Glutamatergic neuron (in vitro differentiated cells): Measurements from ENCODE around the gene HERPUD1. TPM values are rescaled to one million over a fixed set of nuclear protein-coding genes. Genes with fewer than 3 reads are reported as not detected.

Experiments
- DNase-seq: peaks from one replicate; pipeline ENCODE4 v3.0.0; 2022
- H3K27ac Mint-ChIP-seq: one replicate; pipeline ENCODE4 v1.8.0; 2020; ENCODE audit warnings: mild to moderate bottlenecking, mixed read lengths, inconsistent platforms; ENCODE audit not compliant: unreplicated experiment
- H3K27me3 Mint-ChIP-seq: one replicate; pipeline ENCODE4 v1.8.0; 2020; ENCODE audit warnings: mild to moderate bottlenecking, moderate library complexity, mixed read lengths, inconsistent platforms; ENCODE audit not compliant: unreplicated experiment
- H3K36me3 Mint-ChIP-seq: one replicate; pipeline ENCODE4 v1.8.0; 2020; ENCODE audit warnings: mild to moderate bottlenecking, mixed read lengths, inconsistent platforms; ENCODE audit not compliant: unreplicated experiment
- H3K4me1 Mint-ChIP-seq: one replicate; pipeline ENCODE4 v1.8.0; 2020; ENCODE audit warnings: mild to moderate bottlenecking, low read depth, mixed read lengths, inconsistent platforms; ENCODE audit not compliant: unreplicated experiment
- H3K4me3 Mint-ChIP-seq: one replicate; pipeline ENCODE4 v1.8.0; 2020; ENCODE audit warnings: mild to moderate bottlenecking, mixed read lengths, inconsistent platforms; ENCODE audit not compliant: unreplicated experiment
- H3K9me3 Mint-ChIP-seq: one replicate; pipeline ENCODE4 v1.8.0; 2020; ENCODE audit warnings: mild to moderate bottlenecking, moderate library complexity, mixed read lengths, inconsistent platforms; ENCODE audit not compliant: unreplicated experiment
- total RNA-seq: library from RNA; stranded (reverse); fragmentation: NEBNext Ultra II Directional; extraction: Animal tissue kit (Norgen Biotek cat#: 25700); gene quantifications from one replicate; pipeline ENCODE4 v1.2.1, GENCODE V29; 2021; ENCODE audit not compliant: unreplicated experiment
- TF ChIP-seq, protein P1 (sequence below): fragments of 200-600 bp; sonication (generic); IDR thresholded peaks from one replicate; pipeline ENCODE4 v1.5.0; 2021; ENCODE audit not compliant: partially characterized antibody, unreplicated experiment

HERPUD1 gene
- total RNA-seq, 1 donor from 2014 or later = 160 TPM

DNA sequence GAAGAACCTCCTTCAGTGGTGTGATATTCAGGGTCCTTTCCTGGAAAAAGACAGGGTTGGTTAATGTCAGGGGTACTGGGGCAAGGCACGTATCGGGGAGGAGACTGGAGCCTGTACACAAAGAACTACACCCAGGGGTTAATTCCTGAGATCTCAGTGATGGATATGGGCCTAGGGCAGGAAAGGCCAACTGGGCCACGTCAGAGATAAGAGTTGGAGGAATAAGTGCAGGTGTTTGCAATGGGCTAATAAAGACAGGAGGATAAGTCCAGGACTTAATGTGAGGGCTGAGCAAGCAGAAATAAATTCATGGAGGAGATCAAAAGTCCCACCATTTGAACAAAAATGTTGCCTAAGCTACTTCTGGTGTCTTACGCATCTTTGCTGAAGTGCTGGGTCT is 10.4 kb upstream of the HERPUD1 start:
- no peak overlapping the region for H3K4me3 Mint-ChIP-seq
- H3K27ac Mint-ChIP-seq = no peak overlapping the region
- no peaks in the 10 kb centered on the region for H3K9me3 Mint-ChIP-seq
- DNase-seq = no peak
- no peaks in the 10 kb centered on the region for H3K4me1 Mint-ChIP-seq
- TF ChIP-seq, protein P1, sequence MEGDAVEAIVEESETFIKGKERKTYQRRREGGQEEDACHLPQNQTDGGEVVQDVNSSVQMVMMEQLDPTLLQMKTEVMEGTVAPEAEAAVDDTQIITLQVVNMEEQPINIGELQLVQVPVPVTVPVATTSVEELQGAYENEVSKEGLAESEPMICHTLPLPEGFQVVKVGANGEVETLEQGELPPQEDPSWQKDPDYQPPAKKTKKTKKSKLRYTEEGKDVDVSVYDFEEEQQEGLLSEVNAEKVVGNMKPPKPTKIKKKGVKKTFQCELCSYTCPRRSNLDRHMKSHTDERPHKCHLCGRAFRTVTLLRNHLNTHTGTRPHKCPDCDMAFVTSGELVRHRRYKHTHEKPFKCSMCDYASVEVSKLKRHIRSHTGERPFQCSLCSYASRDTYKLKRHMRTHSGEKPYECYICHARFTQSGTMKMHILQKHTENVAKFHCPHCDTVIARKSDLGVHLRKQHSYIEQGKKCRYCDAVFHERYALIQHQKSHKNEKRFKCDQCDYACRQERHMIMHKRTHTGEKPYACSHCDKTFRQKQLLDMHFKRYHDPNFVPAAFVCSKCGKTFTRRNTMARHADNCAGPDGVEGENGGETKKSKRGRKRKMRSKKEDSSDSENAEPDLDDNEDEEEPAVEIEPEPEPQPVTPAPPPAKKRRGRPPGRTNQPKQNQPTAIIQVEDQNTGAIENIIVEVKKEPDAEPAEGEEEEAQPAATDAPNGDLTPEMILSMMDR = no peak
- H3K36me3 Mint-ChIP-seq = no peaks in the 10 kb centered on the region
- peaks cover 2% of the 10 kb centered on the region for H3K27me3 Mint-ChIP-seq

DNA sequence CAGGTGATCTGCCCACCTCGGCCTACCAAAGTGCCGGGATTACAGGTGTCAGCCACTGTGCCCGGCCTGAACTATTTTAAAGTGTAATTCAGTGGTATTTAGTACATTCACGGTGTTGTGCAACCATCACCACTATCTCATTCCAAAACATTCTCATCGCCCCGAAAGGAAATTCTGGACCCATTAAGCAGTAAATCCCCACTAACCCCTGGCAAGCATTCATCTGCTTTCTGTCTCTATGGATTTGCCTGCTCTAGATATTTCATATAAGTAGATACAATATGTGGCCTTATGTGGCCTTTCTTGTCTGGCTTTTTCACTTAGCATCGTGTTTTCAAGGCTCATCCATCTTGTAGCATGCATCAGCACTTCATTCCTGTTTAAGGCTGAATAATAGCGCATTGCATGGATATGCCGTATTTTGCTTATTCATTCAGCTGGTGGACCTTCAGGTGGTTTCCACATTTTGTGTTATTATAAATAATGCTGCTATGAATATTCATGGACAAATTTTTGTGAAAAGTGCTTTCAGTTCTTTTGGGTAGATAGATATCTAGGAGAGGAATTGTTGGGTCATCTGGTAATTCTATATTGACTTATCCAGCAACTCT is 8.4 kb upstream of the HERPUD1 start:
- TF ChIP-seq, protein P1 = no peak
- Mint-ChIP-seq H3K27ac (no peak overlapping the region), H3K27me3 (peaks cover 2% of the 10 kb centered on the region), H3K9me3 (no peaks in the 10 kb centered on the region), H3K4me1 (no peaks in the 10 kb centered on the region), H3K36me3 (peaks cover 5% of the 10 kb centered on the region), H3K4me3 (no peak overlapping the region)
- no peak for DNase-seq

DNA sequence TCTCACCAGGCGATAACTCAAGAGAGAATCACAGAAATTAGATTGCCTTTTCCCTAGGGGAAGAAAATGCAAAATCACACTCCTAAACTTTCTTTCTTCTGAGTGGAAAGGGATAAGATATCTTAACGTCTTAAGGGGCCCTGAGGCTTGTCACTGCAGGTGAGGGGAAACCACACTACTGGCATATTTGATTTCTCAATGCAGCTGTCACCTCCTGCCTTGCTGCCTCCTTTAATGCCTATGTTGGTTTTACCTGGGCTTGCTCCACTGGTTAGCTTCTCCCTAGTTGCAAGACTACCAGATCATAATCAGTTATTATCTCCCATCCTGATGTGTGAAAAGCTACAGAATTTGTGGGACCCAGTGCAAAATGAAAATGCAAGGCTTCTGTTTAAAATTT is 4.5 kb upstream of the HERPUD1 start:
- TF ChIP-seq, protein P1 = no peak
- DNase-seq = no peak
- Mint-ChIP-seq H3K9me3 (peaks cover 5% of the 10 kb centered on the region), H3K27ac (no peak overlapping the region), H3K4me3 (no peak overlapping the region), H3K27me3 (peaks cover 6% of the 10 kb centered on the region), H3K4me1 (peaks cover 7% of the 10 kb centered on the region), H3K36me3 (peaks cover 5% of the 10 kb centered on the region)

DNA sequence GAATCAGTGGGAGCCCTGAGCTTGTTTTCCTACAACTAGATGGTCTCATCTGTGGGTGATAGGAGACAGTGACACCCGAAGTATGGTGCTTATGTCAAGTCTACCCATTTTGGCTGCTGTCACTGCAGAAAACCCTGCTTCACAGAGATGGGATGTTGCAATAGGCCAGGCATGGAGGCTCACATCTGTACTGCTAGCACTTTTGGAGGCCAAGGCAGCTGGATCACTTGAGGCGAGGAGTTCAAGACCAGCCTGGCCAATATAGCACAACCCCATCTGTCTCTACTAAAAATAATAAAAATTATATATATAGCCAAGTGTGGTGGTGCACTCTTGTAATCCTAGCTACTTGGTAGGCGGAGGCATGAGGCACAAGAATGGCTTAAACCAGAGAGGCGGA is 2.3 kb upstream of the HERPUD1 start:
- peaks cover 5% of the 10 kb centered on the region for H3K36me3 Mint-ChIP-seq
- H3K4me3 Mint-ChIP-seq = no peak overlapping the region
- peaks cover 7% of the 10 kb centered on the region for H3K4me1 Mint-ChIP-seq
- H3K27ac Mint-ChIP-seq = no peak overlapping the region
- TF ChIP-seq, protein P1 = no peak
- peaks cover 11% of the 10 kb centered on the region for H3K9me3 Mint-ChIP-seq
- peaks cover 8% of the 10 kb centered on the region for H3K27me3 Mint-ChIP-seq
- no peak for DNase-seq

DNA sequence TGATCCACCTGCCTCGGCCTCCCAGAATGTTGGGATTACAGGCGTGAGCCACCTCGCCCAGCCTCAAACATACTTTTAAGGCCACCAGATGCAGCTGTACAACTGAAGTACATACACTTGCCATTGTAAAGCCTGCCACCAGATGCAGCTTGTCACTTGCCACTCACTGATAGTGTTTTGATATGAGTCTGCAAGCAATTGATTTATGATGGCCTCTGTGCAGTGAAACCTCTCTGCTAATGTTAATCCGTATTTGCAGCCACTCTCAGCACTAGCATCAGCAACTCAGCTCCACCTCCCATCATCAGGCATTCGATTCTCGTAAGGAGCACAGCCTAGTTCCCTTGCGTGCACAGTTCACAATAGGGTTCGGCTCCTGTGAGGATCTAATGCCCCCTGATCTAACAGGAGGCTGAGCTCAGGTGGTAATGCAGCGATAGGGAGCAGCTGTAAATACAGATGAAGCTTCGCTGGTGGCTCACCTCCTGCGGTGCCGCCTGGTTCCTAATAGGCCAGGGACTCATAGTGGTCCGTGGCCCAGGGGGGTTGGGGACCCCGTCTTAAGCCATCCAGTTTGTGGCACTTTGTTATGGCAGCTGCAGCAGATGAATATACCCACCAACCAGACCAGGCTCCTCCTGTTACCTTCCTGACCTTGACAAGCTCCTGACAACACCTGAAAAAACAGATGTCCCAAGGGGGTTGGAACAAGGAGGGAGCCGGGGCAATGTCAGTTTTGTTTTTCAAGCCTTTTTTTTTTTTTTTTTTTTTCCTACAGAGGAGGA is 1.3 kb upstream of the HERPUD1 start:
- H3K4me3 Mint-ChIP-seq = no peak overlapping the region
- TF ChIP-seq, protein P1 = no peak
- peak overlapping the region; percentile 95 for H3K27ac Mint-ChIP-seq
- H3K9me3 Mint-ChIP-seq = peaks cover 11% of the 10 kb centered on the region
- peak; percentile 22 for DNase-seq
- peaks cover 8% of the 10 kb centered on the region for H3K27me3 Mint-ChIP-seq
- H3K36me3 Mint-ChIP-seq = peaks cover 5% of the 10 kb centered on the region
- peaks cover 11% of the 10 kb centered on the region for H3K4me1 Mint-ChIP-seq
